HG03575 (cell line): Measurements from ENCODE around the gene ZNRF3.
"Not testable (repeated sequence)": the region's sequence is repeated elsewhere in the genome, so short reads cannot be mapped to it uniquely, and the experiment has no call there.

Experiments used
- ATAC-seq: cut with Tn5 transposase; IDR thresholded peaks from one replicate; pipeline ENCODE4 v1.9.1; 2021; ENCODE audit not compliant: unreplicated experiment, insufficient number of reproducible peaks, low FRiP score; ENCODE audit errors: extremely low read depth

The ZNRF3 gene

DNA sequence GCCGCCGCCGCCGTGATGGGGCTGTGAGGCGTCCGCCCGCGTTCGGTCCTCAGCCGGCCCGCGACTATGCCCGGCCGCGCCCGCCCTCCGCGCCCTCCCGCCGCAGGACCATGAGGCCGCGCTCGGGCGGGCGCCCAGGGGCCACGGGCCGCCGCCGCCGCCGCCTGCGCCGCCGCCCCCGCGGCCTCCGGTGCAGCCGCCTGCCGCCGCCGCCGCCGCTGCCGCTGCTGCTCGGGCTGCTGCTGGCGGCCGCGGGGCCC is 215 bp downstream of the ZNRF3 start:
- ATAC-seq = no peak

- ATAC-seq = no peak
Observed at GRCh38 chr22:28883917-28884746, 760 bp downstream of the ZNRF3 start.

- ATAC-seq = no peak
Observed at GRCh38 chr22:28884747-28885350, 1.5 kb downstream of the ZNRF3 start.

DNA sequence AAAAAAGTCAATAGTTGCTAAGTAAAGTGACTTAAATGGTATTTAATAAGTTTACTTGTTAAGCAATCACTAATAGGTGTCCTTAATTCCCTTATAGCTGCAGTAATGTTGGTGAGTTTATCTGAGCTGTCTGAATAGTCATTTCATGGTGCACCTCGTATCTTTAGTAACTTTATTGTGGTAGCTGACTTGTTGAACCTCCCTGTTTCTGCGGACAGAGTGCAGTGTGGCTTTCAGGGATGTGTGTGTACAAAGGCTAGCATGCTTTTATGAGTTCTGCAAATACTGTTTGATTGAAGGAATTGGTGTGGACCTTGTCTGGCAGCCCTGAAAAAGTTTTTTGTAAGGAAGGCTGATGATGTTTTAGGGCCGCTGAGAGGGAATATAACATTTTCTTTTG is 2.6 kb downstream of the ZNRF3 start:
- ATAC-seq = no peak

GRCh38 chr22:28886679-28887078 is 3.3 kb downstream of the ZNRF3 start:
- not testable (repeated sequence) for ATAC-seq

- ATAC-seq = no peak
Observed at GRCh38 chr22:28887725-28888459, 4.5 kb downstream of the ZNRF3 start.

GRCh38 chr22:28889478-28890024 is 6.2 kb downstream of the ZNRF3 start:
- ATAC-seq = no peak

DNA sequence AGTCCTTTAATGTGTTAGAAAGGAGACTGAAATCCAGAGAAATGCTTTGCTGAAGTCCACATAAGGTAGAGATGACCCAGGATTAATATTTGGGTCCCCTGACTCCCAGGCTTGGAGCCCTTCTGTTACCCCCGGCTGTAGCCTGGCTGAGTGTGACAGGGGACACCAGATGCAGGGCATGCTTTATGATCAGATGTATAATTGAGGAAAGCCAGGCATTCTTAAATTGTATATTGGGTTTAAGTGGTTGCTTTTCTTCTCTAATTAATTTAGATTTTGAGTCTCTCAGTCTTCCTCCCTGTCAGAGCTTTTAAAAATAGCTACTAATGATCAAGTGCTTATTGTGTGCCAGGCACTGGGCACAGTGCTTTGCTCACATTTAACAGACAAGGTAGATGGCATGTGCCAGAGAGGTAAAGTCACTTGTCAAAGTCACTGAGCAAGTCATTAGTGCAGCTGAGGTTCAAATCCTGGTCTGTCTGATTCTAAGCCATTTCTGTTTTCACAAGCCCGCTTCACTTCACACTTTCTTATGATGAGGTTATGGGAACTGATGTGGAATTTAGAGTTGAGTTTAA is 7.9 kb downstream of the ZNRF3 start:
- ATAC-seq = no peak

DNA sequence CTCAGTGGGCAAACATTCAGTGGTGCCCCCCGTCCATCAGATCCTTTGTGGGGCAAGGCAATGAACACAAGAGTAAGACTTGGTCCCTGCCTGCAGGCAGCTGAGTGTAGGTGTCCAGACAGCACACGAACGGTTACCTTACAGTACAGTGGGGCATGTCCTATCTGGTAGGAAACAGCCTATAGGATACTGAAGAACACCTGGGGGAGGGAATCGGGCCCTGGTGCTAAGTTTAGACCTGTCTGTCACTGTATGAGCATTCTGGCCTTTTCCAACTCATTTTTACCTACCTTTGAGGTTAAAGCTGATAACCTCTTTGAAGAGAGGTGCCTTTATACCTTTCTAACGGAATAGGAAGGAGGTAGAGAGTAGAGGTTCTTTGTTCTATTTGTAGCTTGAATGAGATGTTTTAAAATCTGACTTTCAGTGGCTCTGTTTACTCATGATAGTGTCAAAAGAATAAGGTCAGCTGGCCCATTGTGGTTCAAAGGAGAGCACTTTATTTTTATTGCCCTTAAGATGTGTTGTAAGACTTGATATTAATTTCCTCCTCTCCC is 8.9 kb downstream of the ZNRF3 start:
- no peak for ATAC-seq

GRCh38 chr22:28893810-28894209 is 10.4 kb downstream of the ZNRF3 start:
- ATAC-seq = no peak

GRCh38 chr22:28894334-28894733 is 11.0 kb downstream of the ZNRF3 start:
- no peak for ATAC-seq

DNA sequence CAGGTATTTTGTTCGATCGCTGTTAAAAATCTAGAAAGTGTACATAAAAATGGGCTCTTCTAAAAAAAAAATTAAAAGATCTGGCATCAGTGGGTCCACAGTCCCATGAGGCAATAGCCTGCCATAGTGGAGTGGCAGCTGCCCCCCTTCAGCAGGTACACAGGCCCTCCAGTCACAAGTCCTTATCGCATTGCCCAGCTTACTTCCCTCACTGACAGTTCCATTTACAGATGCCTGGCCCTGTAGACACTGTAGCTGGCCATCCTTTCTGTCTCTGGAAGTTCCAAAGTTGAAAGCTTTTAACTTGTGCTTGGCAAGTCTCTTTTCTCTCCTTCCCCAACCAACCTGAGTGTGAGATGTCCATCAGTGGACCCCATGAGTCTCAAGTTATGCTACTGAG is 11.4 kb downstream of the ZNRF3 start:
- ATAC-seq = no peak

- ATAC-seq = no peak
Observed at GRCh38 chr22:28896611-28897010, 13.2 kb downstream of the ZNRF3 start.

GRCh38 chr22:28898233-28898629 is 14.9 kb downstream of the ZNRF3 start:
- no peak for ATAC-seq

- no peak for ATAC-seq
Observed at GRCh38 chr22:28899199-28899853, 16.0 kb downstream of the ZNRF3 start.

DNA sequence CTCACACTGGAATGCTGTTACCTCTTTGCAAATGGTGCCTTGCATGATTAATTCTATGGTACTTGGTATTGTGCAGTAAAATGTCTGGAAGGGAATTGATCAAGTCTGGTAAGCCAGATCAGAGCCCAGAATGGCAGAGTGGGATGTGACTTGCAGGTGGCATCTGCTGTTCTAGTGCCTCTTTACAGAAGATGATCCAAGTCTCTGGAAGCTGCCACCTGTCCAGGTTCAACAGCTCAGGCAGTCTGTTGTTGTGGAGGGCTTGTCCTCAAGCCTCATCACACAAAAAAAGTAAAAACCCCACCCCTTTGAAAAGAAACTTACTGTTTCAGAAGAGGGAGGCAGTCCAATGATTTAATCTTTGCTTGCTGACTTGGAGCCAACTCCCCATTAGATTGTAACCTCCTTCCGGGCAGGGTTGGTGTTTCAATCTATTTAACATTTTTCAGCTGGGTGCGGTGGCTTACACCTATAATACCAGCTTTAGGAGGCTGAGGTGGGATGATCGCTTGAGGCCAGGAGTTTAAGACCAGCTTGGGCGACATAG is 17.1 kb downstream of the ZNRF3 start:
- no peak for ATAC-seq

GRCh38 chr22:28902490-28902889 is 19.1 kb downstream of the ZNRF3 start:
- no peak for ATAC-seq

- no peak for ATAC-seq
Observed at GRCh38 chr22:28903080-28903479, 19.7 kb downstream of the ZNRF3 start.

DNA sequence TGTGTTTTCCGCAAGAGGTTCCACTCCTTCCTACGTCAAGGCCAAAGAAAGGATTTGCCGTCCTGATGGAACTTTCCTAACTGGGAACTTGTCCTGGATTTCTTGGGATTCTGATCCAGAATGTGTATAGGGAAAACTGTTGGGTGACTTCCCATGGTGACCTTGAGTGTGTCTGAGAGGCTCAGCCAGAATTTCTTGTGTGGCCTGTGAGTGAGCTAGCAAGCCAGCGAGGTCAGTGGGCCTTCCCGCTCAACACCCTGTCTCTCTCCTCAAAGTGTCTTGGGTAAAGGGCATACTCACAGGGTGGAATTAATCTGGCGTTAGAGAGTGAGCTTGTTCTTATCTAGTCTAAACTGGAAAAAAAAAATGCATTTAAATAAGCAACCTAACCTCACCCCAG is 20.4 kb downstream of the ZNRF3 start:
- ATAC-seq = no peak
